SJCRH30 (cell line): Measurements from ENCODE around the gene A2M. TPM values are rescaled to one million over a fixed set of nuclear protein-coding genes. Genes with fewer than 3 reads are reported as not detected.

Source experiments
- DNase-seq, 2 experiments: peaks; one replicate each; pipeline ENCODE4 v3.0.0-alpha.2; 2015 to 2020
- H3K27ac ChIP-seq: fragments of 250-450 bp; sonication (Bioruptor Pico); 2 replicates; pipeline ENCODE4 v1.5.1; 2020; ENCODE audit warnings: mild to moderate bottlenecking, moderate library complexity
- H3K27me3 ChIP-seq: fragments of 250-450 bp; sonication (Bioruptor Pico); 2 replicates; pipeline ENCODE4 v1.5.1; 2020; ENCODE audit warnings: mild to moderate bottlenecking, moderate library complexity
- H3K36me3 ChIP-seq: fragments of 250-450 bp; sonication (Bioruptor Pico); 2 replicates; pipeline ENCODE4 v1.5.1; 2020; ENCODE audit warnings: mild to moderate bottlenecking, moderate library complexity
- H3K4me1 ChIP-seq: fragments of 250-450 bp; sonication (Bioruptor Pico); 2 replicates; pipeline ENCODE4 v1.5.1; 2020; ENCODE audit warnings: mild to moderate bottlenecking, moderate library complexity
- H3K4me3 ChIP-seq: fragments of 250-450 bp; sonication (Bioruptor Pico); 2 replicates; pipeline ENCODE4 v1.5.1; 2020; ENCODE audit warnings: mild to moderate bottlenecking, moderate library complexity
- H3K9me3 ChIP-seq: fragments of 250-450 bp; sonication (Bioruptor Pico); replicated peaks from 2 replicates; pipeline ENCODE4 v1.5.1; 2020; ENCODE audit warnings: mild to moderate bottlenecking, moderate library complexity
- total RNA-seq: library from RNA; depleted of rRNA; stranded (reverse); fragments of >200 nt; shearing (Covaris generic); gene quantifications from 2 replicates; pipeline ENCODE4 v1.2.3, GENCODE V29; 2014

A2M gene
- total RNA-seq, 1 experiment from 2014 or later = 0.87 TPM

DNA sequence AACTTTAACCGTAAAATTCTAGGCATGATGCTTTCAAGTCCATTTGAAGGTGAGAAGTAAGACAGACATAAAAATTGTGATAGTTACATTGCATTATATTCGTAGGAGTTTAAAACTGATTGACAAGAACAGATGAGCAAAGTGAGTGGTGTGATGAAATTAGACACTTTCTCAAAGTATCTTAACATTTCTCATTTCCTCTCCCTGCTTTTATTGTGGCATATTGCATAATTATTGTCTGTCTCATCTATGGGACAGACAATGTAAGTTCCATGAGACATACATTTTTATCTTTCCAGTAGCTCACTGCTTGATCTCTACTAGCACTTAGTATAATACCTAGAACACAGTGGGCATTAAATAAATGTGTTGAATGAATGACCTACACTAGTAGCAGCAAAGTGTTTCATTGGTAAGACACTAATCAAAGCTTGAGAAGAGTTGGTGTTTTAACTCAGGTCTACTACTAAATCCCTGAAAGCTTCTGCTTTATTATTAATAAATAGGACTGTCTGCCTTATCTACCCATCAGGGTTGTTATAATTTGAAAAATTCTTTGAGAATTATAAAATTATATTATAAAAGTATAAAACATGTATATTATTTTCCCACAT lies 19.0 kb downstream of the A2M start:
- Histone ChIP-seq H3K27ac (no peak overlapping the region), H3K27me3 (no peaks in the 10 kb centered on the region), H3K4me3 (no peak overlapping the region), H3K36me3 (no peaks in the 10 kb centered on the region), H3K4me1 (peaks cover 8% of the 10 kb centered on the region), H3K9me3 (no peaks in the 10 kb centered on the region)
- DNase-seq = peak in 1 of 2 experiments; percentile 32

DNA sequence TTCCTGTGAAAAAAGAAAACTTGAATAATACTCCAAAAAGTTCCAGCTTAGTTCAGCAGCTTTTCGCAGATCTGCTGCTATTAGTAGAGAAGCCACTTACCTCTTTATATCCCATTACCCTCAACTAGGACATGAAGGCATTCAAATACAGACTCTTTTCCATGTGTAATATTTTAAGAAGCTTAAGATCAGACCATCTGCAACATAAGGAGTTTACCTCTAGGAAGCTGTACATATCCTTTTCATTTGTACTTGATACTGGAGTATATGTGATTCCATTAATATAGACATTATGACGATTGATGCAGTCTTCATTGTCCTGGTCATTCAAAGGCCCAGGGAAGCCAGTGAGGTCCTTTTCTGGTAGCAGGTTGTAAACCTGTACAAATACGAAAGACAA lies 20.4 kb downstream of the A2M start:
- H3K9me3 ChIP-seq = no peaks in the 10 kb centered on the region
- no peak overlapping the region for H3K27ac ChIP-seq
- H3K36me3 ChIP-seq = no peaks in the 10 kb centered on the region
- peaks cover 8% of the 10 kb centered on the region for H3K4me1 ChIP-seq
- H3K4me3 ChIP-seq = no peak overlapping the region
- no peaks in the 10 kb centered on the region for H3K27me3 ChIP-seq
- DNase-seq = no peak

DNA sequence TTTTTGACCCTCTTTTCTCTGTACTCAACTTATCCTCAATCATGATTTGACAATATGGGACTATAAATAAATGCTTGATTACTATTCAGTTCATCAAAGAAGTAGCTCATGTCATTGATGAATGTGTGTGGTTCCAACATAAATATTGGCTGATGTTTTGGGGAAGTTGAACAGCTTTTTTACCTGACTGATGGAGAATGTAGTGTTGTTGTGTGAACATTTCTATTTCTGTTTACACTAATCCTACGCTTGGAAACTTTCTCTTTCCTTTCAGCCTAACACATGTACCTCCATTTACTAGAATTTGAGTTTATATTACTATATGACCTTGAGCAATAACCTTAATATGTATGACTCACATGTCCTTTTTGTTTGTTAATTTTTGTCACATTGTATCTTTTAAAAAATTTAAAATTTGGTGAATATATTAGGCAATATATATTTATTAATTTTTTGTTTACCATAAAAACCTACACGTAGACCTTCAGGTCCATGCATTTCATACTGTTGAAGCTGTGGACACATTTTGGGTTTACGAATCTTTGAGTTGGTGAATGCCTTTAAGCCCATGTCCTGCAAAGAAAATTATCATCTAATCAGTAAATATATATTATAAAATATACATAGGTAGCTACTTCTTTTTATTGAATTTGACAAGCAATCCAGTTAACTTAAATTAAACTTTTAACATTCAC lies 21.1 kb downstream of the A2M start:
- Histone ChIP-seq H3K27me3 (no peaks in the 10 kb centered on the region), H3K36me3 (no peaks in the 10 kb centered on the region), H3K4me1 (peaks cover 8% of the 10 kb centered on the region), H3K27ac (no peak overlapping the region), H3K4me3 (no peak overlapping the region), H3K9me3 (no peaks in the 10 kb centered on the region)
- DNase-seq = no peak

- H3K9me3 ChIP-seq = no peaks in the 10 kb centered on the region
- peaks cover 8% of the 10 kb centered on the region for H3K4me1 ChIP-seq
- no peaks in the 10 kb centered on the region for H3K36me3 ChIP-seq
- H3K4me3 ChIP-seq = no peak overlapping the region
- H3K27ac ChIP-seq = no peak overlapping the region
- no peak for DNase-seq
- no peaks in the 10 kb centered on the region for H3K27me3 ChIP-seq
These were observed 23.7 kb downstream of the A2M start for GRCh38 chr12:9091891-9092598.

- H3K4me1 ChIP-seq = no peaks in the 10 kb centered on the region
- no peak overlapping the region for H3K27ac ChIP-seq
- no peaks in the 10 kb centered on the region for H3K9me3 ChIP-seq
- H3K36me3 ChIP-seq = no peaks in the 10 kb centered on the region
- H3K27me3 ChIP-seq = no peaks in the 10 kb centered on the region
- no peak for DNase-seq
- no peak overlapping the region for H3K4me3 ChIP-seq
These were observed 25.5 kb downstream of the A2M start for GRCh38 chr12:9090220-9090619.

GRCh38 chr12:9087087-9087835 lies 28.5 kb downstream of the A2M start:
- H3K4me3 ChIP-seq = no peak overlapping the region
- H3K27ac ChIP-seq = no peak overlapping the region
- no peaks in the 10 kb centered on the region for H3K27me3 ChIP-seq
- no peaks in the 10 kb centered on the region for H3K9me3 ChIP-seq
- H3K36me3 ChIP-seq = no peaks in the 10 kb centered on the region
- H3K4me1 ChIP-seq = no peaks in the 10 kb centered on the region
- DNase-seq = no peak

DNA sequence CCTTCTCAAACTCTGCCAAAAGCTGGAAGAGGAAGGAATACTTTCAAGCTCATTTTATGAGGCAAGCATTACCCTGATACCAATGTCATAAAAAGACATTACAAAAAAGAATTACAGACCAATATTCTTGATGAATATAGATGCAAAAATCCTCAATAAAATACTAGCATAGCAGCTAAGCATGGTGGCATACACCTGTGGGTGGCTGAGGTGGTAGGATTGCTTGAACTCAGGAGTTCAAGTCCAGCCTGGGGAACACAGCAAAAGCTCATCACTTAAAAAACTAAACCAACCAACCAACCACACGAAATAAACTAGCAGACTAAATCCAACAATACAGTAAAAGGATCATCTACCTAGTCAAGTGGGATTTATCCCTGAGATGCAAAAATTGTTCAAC lies 29.6 kb downstream of the A2M start:
- Histone ChIP-seq H3K27ac (no peak overlapping the region), H3K4me1 (no peaks in the 10 kb centered on the region), H3K36me3 (no peaks in the 10 kb centered on the region), H3K4me3 (no peak overlapping the region), H3K27me3 (no peaks in the 10 kb centered on the region), H3K9me3 (no peaks in the 10 kb centered on the region)
- no peak for DNase-seq

GRCh38 chr12:9084417-9084816 lies 31.3 kb downstream of the A2M start:
- H3K27ac ChIP-seq = no peak overlapping the region
- no peaks in the 10 kb centered on the region for H3K9me3 ChIP-seq
- no peak overlapping the region for H3K4me3 ChIP-seq
- H3K4me1 ChIP-seq = no peaks in the 10 kb centered on the region
- H3K27me3 ChIP-seq = no peaks in the 10 kb centered on the region
- H3K36me3 ChIP-seq = no peaks in the 10 kb centered on the region
- DNase-seq = no peak

DNA sequence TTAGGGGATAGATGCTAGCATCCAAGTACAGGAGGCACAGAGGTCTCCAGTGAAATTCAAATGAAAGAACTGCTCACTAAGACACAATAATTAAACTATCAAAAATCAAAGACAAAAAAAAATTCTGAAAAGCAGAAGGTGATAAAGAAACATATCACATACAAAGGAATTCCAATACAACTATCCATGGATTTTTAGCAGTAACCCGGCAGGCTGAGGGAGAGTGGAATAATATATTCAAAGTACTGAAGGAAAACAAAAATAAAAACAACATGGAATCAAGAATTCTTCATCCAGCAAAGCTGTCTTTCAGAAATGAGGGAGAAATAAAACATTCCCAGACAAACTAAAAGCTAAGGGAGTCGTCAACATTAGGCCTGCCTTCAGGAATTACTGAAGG lies 31.9 kb downstream of the A2M start:
- Histone ChIP-seq H3K4me1 (no peaks in the 10 kb centered on the region), H3K36me3 (no peaks in the 10 kb centered on the region), H3K4me3 (no peak overlapping the region), H3K27ac (no peak overlapping the region), H3K27me3 (no peaks in the 10 kb centered on the region), H3K9me3 (no peaks in the 10 kb centered on the region)
- no peak for DNase-seq

DNA sequence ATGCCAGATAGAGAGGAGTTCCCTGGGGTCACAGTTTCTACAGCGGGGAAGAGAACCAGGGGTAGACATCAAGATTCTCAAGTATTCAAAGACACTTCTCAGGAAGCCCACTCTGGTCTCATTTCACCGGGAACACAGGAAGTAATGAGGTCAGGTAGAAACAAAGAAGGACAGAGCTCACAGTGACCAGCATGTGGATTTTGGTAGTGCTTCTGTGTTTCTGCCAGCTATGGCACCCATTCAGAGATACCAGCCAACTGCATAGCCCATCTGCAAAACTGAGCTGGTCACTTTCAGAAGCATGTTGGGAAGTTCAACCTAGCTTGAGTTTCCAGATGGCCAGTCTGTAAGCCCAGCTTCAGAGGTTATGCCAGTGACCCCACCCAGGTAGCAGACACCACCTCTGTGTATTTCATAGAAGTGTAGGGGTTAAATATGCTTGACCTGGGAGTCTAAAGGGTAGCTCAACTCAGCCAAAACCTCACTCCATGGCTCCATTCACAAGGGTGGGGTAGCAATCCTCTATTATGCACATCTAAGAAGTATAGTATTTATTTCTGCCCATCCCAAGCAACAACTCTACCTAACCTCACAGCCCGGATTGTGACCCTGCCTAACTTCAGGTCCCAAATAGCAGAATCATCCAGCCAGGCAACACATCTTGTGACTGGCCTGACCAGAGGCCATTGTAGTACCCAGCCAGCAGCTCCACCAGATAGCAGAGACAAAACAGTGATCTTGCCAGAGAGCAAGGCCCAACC lies 33.9 kb downstream of the A2M start:
- H3K27ac ChIP-seq = no peak overlapping the region
- H3K4me1 ChIP-seq = no peaks in the 10 kb centered on the region
- no peaks in the 10 kb centered on the region for H3K36me3 ChIP-seq
- H3K9me3 ChIP-seq = no peaks in the 10 kb centered on the region
- no peaks in the 10 kb centered on the region for H3K27me3 ChIP-seq
- no peak overlapping the region for H3K4me3 ChIP-seq
- no peak for DNase-seq

DNA sequence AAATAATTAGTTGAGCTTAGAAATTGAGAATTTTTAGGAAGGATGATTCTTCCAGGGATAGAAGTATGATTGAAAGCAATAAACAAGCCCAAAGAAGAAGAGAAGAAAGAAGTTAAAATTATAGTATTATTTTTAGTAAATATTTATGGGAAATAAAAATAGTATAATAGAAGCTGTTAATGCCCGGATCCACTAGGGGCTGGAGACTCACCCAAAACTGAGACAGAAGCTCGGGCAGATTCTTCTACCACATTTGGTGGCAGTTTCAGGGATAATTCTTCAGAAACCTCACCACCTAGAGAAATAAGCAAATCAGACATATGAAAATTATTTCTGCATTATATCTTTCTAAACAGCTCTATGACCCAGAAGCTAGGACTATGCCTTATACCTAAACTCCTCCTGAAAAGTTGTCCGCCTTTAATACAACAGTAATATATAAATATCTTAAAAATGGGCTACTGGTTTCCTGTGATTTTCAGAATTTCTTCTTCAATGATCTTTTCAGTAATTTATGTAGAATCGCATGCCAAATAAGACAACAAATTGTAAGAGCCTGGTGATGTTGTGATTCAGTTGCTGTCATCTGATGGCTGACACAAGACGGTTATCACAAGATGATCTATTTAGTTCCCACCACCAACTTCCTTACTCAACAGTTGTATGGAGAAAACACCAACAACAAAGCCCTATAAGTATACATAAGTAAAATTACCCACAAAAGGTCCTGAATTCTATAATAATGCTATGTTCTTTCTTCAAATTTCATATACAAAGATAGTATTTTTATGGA lies 35.6 kb downstream of the A2M start:
- Histone ChIP-seq H3K27me3 (no peaks in the 10 kb centered on the region), H3K4me1 (no peaks in the 10 kb centered on the region), H3K27ac (no peak overlapping the region), H3K9me3 (no peaks in the 10 kb centered on the region), H3K36me3 (no peaks in the 10 kb centered on the region), H3K4me3 (no peak overlapping the region)
- no peak for DNase-seq

- Histone ChIP-seq H3K4me1 (no peaks in the 10 kb centered on the region), H3K4me3 (no peak overlapping the region), H3K9me3 (no peaks in the 10 kb centered on the region), H3K36me3 (no peaks in the 10 kb centered on the region), H3K27me3 (no peaks in the 10 kb centered on the region), H3K27ac (no peak overlapping the region)
- DNase-seq = no peak
These were observed 36.6 kb downstream of the A2M start for GRCh38 chr12:9079082-9079481.

DNA sequence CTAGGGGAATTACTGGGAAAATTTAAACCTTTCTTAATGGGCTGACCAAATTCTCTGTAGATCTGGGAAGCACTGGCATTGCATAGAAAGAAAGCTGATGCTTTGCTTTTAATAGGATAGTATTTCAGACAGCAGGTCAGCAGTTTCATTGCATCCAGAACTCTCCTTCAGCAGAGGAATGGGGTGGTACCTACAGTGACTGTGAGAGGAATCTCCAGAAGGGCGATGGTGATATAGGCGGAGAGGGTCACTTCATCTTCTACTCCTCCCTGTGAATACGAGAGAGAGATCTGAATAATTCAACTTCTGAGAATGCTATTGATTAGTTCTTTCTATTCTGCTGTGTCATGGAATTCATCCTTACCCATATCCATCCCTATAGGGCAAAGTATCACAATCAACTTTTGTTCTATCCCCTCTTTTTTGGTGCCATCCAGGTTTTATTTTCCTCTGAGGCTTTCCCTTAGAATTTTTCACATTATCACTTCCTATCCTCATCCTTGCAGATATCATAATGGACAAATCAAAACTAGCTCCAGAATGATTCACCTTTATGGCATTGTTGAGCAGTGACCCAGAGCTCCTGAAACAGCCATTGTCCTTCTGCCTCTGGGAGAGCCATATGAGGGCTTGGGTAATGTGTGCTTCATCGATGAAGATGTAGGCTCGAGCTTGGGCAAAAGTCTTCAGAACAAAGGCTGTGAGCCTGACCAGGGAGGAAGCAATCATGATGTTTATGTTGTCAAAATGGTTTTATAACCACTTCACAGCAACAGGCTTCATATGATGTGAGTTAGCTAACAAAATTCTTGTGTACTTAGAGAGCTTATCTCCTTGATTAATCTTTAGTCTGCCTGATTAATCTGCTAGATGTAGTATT lies 38.3 kb downstream of the A2M start:
- H3K9me3 ChIP-seq = no peaks in the 10 kb centered on the region

More for the DNA sequence above, 38.3 kb downstream of the A2M start:
- no peak overlapping the region for H3K27ac ChIP-seq
- no peak for DNase-seq
- H3K27me3 ChIP-seq = no peaks in the 10 kb centered on the region
- no peaks in the 10 kb centered on the region for H3K4me1 ChIP-seq
- no peaks in the 10 kb centered on the region for H3K36me3 ChIP-seq
- no peak overlapping the region for H3K4me3 ChIP-seq
